SW480 (cell line): ENCODE results near the gene NTN4.
"Not testable (repeated sequence)": the region's sequence is repeated elsewhere in the genome, so short reads cannot be mapped to it uniquely, and the experiment has no call there.

Experiments
- DNase-seq: peaks from one replicate; pipeline ENCODE4 v3.0.0-alpha.2; 2016; ENCODE audit warnings: low spot score

NTN4 gene

GRCh38 chr12:95623554-95624170 lies 166.9 kb downstream of the NTN4 start:
- peak; percentile 43 for DNase-seq

GRCh38 chr12:95622879-95623278 lies 167.7 kb downstream of the NTN4 start:
- peak; percentile 49 for DNase-seq

- DNase-seq = no peak
Observed at GRCh38 chr12:95621725-95622124, 168.8 kb downstream of the NTN4 start.

GRCh38 chr12:95620171-95620570 lies 170.4 kb downstream of the NTN4 start:
- DNase-seq = no peak

- not testable (repeated sequence) for DNase-seq
Observed at GRCh38 chr12:95616470-95616869, 174.1 kb downstream of the NTN4 start.

- DNase-seq = no peak
Observed at GRCh38 chr12:95615749-95616148, 174.8 kb downstream of the NTN4 start.

GRCh38 chr12:95614390-95614982 lies 176.1 kb downstream of the NTN4 start:
- DNase-seq = no peak

- DNase-seq = no peak
Observed at GRCh38 chr12:95613021-95613420, 177.5 kb downstream of the NTN4 start.

- peak; percentile 50 for DNase-seq
Observed at GRCh38 chr12:95611676-95612309, 178.8 kb downstream of the NTN4 start.

GRCh38 chr12:95608252-95609033 lies 182.1 kb downstream of the NTN4 start:
- DNase-seq = no peak
